Heart left ventricle (tissue), 16 donors: Measurements from ENCODE around the gene HMGCLL1. TPM values are rescaled to one million over a fixed set of nuclear protein-coding genes. Genes with fewer than 3 reads are reported as not detected.

Source experiments
- ATAC-seq, 4 donors: fragments of 200-7000 bp; cut with Tn5 transposase; one replicate each; pipeline ENCODE4 v1.9.1; 2020 to 2022; ENCODE audit warnings: moderate library complexity in 4 of 4, mild to moderate bottlenecking in 3 of 4, moderate number of reproducible peaks in 1 of 4
- DNase-seq, 5 donors: peaks; one replicate each; pipeline ENCODE4 v3.0.0-alpha.2; 2020
- H3K27ac ChIP-seq, 12 donors: fragments of 200-600 bp; sonication (generic) in 4 of 12; one replicate each; pipeline versions ENCODE4 v1.5.0 to v1.8.0; 2016 to 2022; ENCODE audit warnings: mild to moderate bottlenecking in 2 of 12
- H3K27me3 ChIP-seq, 9 donors: fragments of 200-600 bp; sonication (generic) in 2 of 9; one replicate each; pipeline versions ENCODE4 v1.5.1 to v1.8.0; 2016 to 2022; ENCODE audit warnings: mild to moderate bottlenecking in 3 of 9
- H3K36me3 ChIP-seq, 9 donors: fragments of 200-600 bp; sonication (generic) in 2 of 9; one replicate each; pipeline versions ENCODE4 v1.5.0 to v1.8.0; 2018 to 2022; ENCODE audit warnings: mild to moderate bottlenecking in 2 of 9
- H3K4me1 ChIP-seq, 12 donors: fragments of 200-600 bp; sonication (generic) in 4 of 12; one replicate each; pipeline versions ENCODE4 v1.5.0 to v1.8.0; 2016 to 2022; ENCODE audit warnings: mild to moderate bottlenecking in 3 of 12
- H3K4me3 ChIP-seq, 12 donors: fragments of 200-600 bp; sonication (generic) in 4 of 12; one replicate each; pipeline versions ENCODE4 v1.5.0 to v1.8.0; 2017 to 2022; ENCODE audit warnings: mild to moderate bottlenecking in 9 of 12, moderate library complexity in 4 of 12
- H3K9me3 ChIP-seq, 12 donors: fragments of 200-600 bp; sonication (generic) in 4 of 12; one replicate each; pipeline versions ENCODE4 v1.5.0 to v1.8.0; 2016 to 2022; ENCODE audit warnings: mild to moderate bottlenecking in 1 of 12
- CTCF ChIP-seq, 12 donors: fragments of 200-600 bp; sonication (generic) in 4 of 12; IDR thresholded peaks; one replicate each; pipeline versions ENCODE4 v1.5.0 to v1.8.0; 2018 to 2022; ENCODE audit warnings: antibody characterized with exemption in 12 of 12, mild to moderate bottlenecking in 5 of 12
- POLR2A ChIP-seq, 2 donors: fragments of 450-650 bp; IDR thresholded peaks; one replicate each; pipeline ENCODE4 v1.6.1; 2017; ENCODE audit warnings: antibody characterized with exemption in 2 of 2, mild to moderate bottlenecking in 2 of 2, moderate library complexity in 2 of 2
- WGBS, 4 donors: extraction: QIAGEN DNeasy Blood & Tissue Kit in 2 of 4; methylation state at CpG; one replicate each; pipeline versions ENCODE4 v1.1.5 to v1.1.7; 2013 to 2018; 5-methylcytosine and 5-hydroxymethylcytosine counted together
- intact Hi-C, 10 donors: fragments of 100-400 bp; cut with DNase I; formaldehyde crosslinking; loops; one replicate each; pipeline versions ENCODE4 v1.11.1 to v1.14.2; 2022
- polyA plus RNA-seq, 2 donors: library from polyadenylated mRNA; stranded (reverse); fragments of 200-250 nt; gene quantifications; one replicate each; pipeline ENCODE4 v1.2.3, GENCODE V29; 2013
- total RNA-seq, 9 donors: library from RNA; depleted of rRNA in 2 of 9; stranded (reverse); fragments of >200 nt in 2 of 9; fragmentation: NEBNext Ultra II Directional in 3 of 9; extraction: Animal tissue kit (Norgen Biotek cat#: 25700) in 3 of 9; gene quantifications; one replicate each; pipeline versions ENCODE4 v1.1.0 to v1.2.4, GENCODE V29; 2016 to 2023
- donor health status: ischemic (EF 13 %, LVEDD 7.1; RV severe dilation, severe dysfunction).
- donor health status: healthy with polysubstance abuse.
- donor health status: DM: no; HTN: yes; CAD: no.
- donor health status: DM: no; HTN: no; CAD: no.
- donor health status: ischemic (EF 25% LVEDD 6.9; RV normal size, moderate dysfunction).
- donor health status: ischemic (EF 25% LVEDD 5.7; RV mildly dilated, moderate dysfunction).
- donor health status: healthy.
- donor health status: DM: yes; HTN: yes; CAD: no.
- donor health status: ischemic (EF 35%, LVEDD 5.7; RV mildly dilated, moderate dysfunction).
- donor health status: nonischemic (EF 11% LVEDD 7.7; RV severe dilation, severe dysfunction).
- donor health status: DM: yes; HTN: yes; CAD: no.
- donor health status: PGD.
- donor health status: ischemic (EF 29% LVEDD 5.4; RV normal size, mild dysfunction).
- donor health status: nonischemic (EF 23%, LVEDD 6.1; RV moderate dilation, normal function).

HMGCLL1 gene
- total and polyA plus RNA-seq, 11 donors = 0.38 to 1.6 (median 0.85) TPM

GRCh38 chr6:55604021-55604420, 25.0 kb upstream of the HMGCLL1 start:
- Histone ChIP-seq H3K4me3 (no peak overlapping the region), H3K27me3 (no peaks in the 10 kb centered on the region), H3K4me1 (no peaks in the 10 kb centered on the region), H3K36me3 (no peaks in the 10 kb centered on the region), H3K27ac (no peak overlapping the region), H3K9me3 (no peaks in the 10 kb centered on the region)
- DNase-seq = no peak
- no peak for ATAC-seq
- TF ChIP-seq CTCF (IDR thresholded peaks at IDR 0.05) (no peak), POLR2A (IDR thresholded peaks at IDR 0.05) (no peak)
- intact Hi-C loops = no loop called here

GRCh38 chr6:55601120-55601519, 22.1 kb upstream of the HMGCLL1 start:
- H3K27me3 ChIP-seq = no peaks in the 10 kb centered on the region
- intact Hi-C loops = no loop called here
- ATAC-seq (no peak), DNase-seq (no peak)
- H3K36me3 ChIP-seq = no peaks in the 10 kb centered on the region
- no peaks in the 10 kb centered on the region for H3K9me3 ChIP-seq
- no peaks in the 10 kb centered on the region for H3K4me1 ChIP-seq
- no peak overlapping the region for H3K27ac ChIP-seq
- WGBS, 4 donors = 80 to 92% (median 87%) methylated on average over 2 of the region's 2 CpGs
- H3K4me3 ChIP-seq = no peak overlapping the region
- TF ChIP-seq POLR2A (IDR thresholded peaks at IDR 0.05) (no peak), CTCF (IDR thresholded peaks at IDR 0.05) (no peak)

GRCh38 chr6:55594442-55594841, 15.4 kb upstream of the HMGCLL1 start:
- Histone ChIP-seq H3K4me3 (no peak overlapping the region), H3K36me3 (no peaks in the 10 kb centered on the region), H3K9me3 (peaks cover 0 to 8% (median 2%) of the 10 kb centered on the region in 12 donors), H3K27ac (no peak overlapping the region), H3K4me1 (no peaks in the 10 kb centered on the region), H3K27me3 (no peaks in the 10 kb centered on the region)
- ATAC-seq (no peak), DNase-seq (no peak)
- TF ChIP-seq POLR2A (IDR thresholded peaks at IDR 0.05) = no peak
- no peak for TF ChIP-seq CTCF (IDR thresholded peaks at IDR 0.05)
- intact Hi-C loops = no loop called here
- 23 to 40% (median 29%) methylated on average over 2 of the region's 2 CpGs for WGBS, 4 donors

- no peak overlapping the region for H3K27ac ChIP-seq
- H3K9me3 ChIP-seq = peaks cover 0 to 6% (median 0%) of the 10 kb centered on the region in 12 donors
- ATAC-seq = no peak
- no peak for TF ChIP-seq POLR2A (IDR thresholded peaks at IDR 0.05)
- TF ChIP-seq CTCF (IDR thresholded peaks at IDR 0.05) = no peak
- H3K27me3 ChIP-seq = no peaks in the 10 kb centered on the region
- H3K4me1 ChIP-seq = no peaks in the 10 kb centered on the region
- H3K36me3 ChIP-seq = no peaks in the 10 kb centered on the region
- no peak overlapping the region for H3K4me3 ChIP-seq
- intact Hi-C loops = no loop called here
- DNase-seq = no peak
These were observed 5.8 kb upstream of the HMGCLL1 start for GRCh38 chr6:55584654-55585354.
